Right lobe of liver (tissue), 6 donors: ENCODE data around the gene ENPP3. TPM values are rescaled to one million over a fixed set of nuclear protein-coding genes. Genes with fewer than 3 reads are reported as not detected.

ENCODE experiments used
- ATAC-seq, 4 donors: fragments of 200-7000 bp; cut with Tn5 transposase; one replicate each; pipeline ENCODE4 v1.9.1; 2020; ENCODE audit warnings: mild to moderate bottlenecking in 4 of 4, moderate library complexity in 4 of 4
- DNase-seq, 3 donors: peaks; one replicate each; pipeline ENCODE4 v3.0.0-alpha.2; 2020
- H3K27ac ChIP-seq, 3 donors: fragments of 200-600 bp; one replicate each; pipeline ENCODE4 v1.8.0; 2022
- H3K27me3 ChIP-seq, 2 donors: fragments of 200-600 bp; one replicate each; pipeline ENCODE4 v1.8.0; 2022
- H3K36me3 ChIP-seq, 4 donors: fragments of 200-600 bp; sonication (generic) in 1 of 4; one replicate each; pipeline versions ENCODE4 v1.5.1 to v1.8.0; 2017 to 2022; ENCODE audit warnings: control low read depth in 1 of 4
- H3K4me1 ChIP-seq, 4 donors: fragments of 200-600 bp; sonication (generic) in 1 of 4; one replicate each; pipeline versions ENCODE4 v1.5.1 to v1.8.0; 2017 to 2022; ENCODE audit warnings: control low read depth in 1 of 4
- H3K4me3 ChIP-seq, 3 donors: fragments of 200-600 bp; one replicate each; pipeline ENCODE4 v1.8.0; 2022
- H3K9me3 ChIP-seq, 4 donors: fragments of 200-600 bp; sonication (generic) in 1 of 4; one replicate each; pipeline versions ENCODE4 v1.5.1 to v1.8.0; 2017 to 2022; ENCODE audit warnings: control low read depth in 1 of 4
- POLR2A ChIP-seq: fragments of 450-650 bp; IDR thresholded peaks from one replicate; pipeline ENCODE4 v1.6.1; 2017; ENCODE audit warnings: antibody characterized with exemption, mild to moderate bottlenecking
- WGBS: methylation state at CpG from one replicate; pipeline ENCODE4 v1.1.6; 2018; ENCODE audit warnings: low coverage, low lambda C conversion rate; ENCODE audit not compliant: insufficient coverage; ENCODE audit errors: missing lambda C conversion rate; 5-methylcytosine and 5-hydroxymethylcytosine counted together
- intact Hi-C, 2 donors: fragments of 100-400 bp; cut with DNase I; formaldehyde crosslinking; loops; one replicate each; pipeline versions ENCODE4 v1.11.2 to v1.14.1; 2022
- total RNA-seq, 6 experiments: library from RNA; depleted of rRNA in 2 of 6; stranded (reverse); fragments of >200 nt in 2 of 6; fragmentation: NEBNext Ultra II Directional in 3 of 6; extraction: Animal tissue kit (Norgen Biotek cat#: 25700) in 3 of 6; gene quantifications; one replicate each; pipeline versions ENCODE4 v1.1.0 to v1.2.4, GENCODE V29; 2016 to 2023
- TF ChIP-seq, protein P1 (sequence below), 4 donors: fragments of 200-600 bp in 3 of 4; fragments of 450-650 bp in 1 of 4; IDR thresholded peaks; one replicate each; pipeline versions ENCODE4 v1.5.1 to v1.8.0; 2016 to 2022; ENCODE audit warnings: antibody characterized with exemption in 4 of 4, mild to moderate bottlenecking in 2 of 4
- donor health status: DM: no; HTN: yes; CAD: no.
- donor health status: DM: no; HTN: no; CAD: no.
- donor health status: DM: no; HTN: no; CAD: no.
- donor health status: DM: no; HTN: yes; CAD: no.
- donor health status: DM: no; HTN: yes; CAD: no.

ENPP3 gene
- total RNA-seq, 6 experiments from 2014 or later, result 0.63 to 2.7 (median 1.5) TPM

DNA sequence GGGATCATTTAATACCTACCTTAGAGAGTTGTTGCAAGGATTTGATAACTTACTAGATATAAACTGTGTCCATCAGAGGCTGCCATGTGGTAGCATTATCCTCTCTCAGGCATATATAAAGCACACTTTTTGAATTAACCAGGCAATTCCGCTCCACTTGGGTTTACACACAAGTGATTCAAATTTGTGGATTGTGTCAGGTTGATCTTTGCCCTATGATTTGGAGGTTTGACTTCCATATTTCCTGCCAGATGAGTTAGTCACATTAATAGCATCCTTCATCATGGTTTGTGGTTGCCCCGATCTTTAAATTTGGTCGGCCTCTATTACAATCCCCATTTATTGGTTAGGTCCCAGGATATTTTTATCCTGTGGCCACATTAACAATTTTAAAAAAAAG lies 118.5 kb downstream of the ENPP3 start:
- Histone ChIP-seq H3K36me3 (no peaks in the 10 kb centered on the region), H3K4me3 (no peak overlapping the region), H3K4me1 (no peaks in the 10 kb centered on the region), H3K27me3 (no peaks in the 10 kb centered on the region), H3K9me3 (no peaks in the 10 kb centered on the region), H3K27ac (no peak overlapping the region)
- no peak for DNase-seq
- intact Hi-C loops, result no loop called here
- no peak for ATAC-seq
- TF ChIP-seq, protein P1, sequence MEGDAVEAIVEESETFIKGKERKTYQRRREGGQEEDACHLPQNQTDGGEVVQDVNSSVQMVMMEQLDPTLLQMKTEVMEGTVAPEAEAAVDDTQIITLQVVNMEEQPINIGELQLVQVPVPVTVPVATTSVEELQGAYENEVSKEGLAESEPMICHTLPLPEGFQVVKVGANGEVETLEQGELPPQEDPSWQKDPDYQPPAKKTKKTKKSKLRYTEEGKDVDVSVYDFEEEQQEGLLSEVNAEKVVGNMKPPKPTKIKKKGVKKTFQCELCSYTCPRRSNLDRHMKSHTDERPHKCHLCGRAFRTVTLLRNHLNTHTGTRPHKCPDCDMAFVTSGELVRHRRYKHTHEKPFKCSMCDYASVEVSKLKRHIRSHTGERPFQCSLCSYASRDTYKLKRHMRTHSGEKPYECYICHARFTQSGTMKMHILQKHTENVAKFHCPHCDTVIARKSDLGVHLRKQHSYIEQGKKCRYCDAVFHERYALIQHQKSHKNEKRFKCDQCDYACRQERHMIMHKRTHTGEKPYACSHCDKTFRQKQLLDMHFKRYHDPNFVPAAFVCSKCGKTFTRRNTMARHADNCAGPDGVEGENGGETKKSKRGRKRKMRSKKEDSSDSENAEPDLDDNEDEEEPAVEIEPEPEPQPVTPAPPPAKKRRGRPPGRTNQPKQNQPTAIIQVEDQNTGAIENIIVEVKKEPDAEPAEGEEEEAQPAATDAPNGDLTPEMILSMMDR (IDR thresholded peaks at IDR 0.05), result no peak
- no peak for TF ChIP-seq POLR2A
- 71% methylated on average over 3 of the region's 3 CpGs for WGBS

DNA sequence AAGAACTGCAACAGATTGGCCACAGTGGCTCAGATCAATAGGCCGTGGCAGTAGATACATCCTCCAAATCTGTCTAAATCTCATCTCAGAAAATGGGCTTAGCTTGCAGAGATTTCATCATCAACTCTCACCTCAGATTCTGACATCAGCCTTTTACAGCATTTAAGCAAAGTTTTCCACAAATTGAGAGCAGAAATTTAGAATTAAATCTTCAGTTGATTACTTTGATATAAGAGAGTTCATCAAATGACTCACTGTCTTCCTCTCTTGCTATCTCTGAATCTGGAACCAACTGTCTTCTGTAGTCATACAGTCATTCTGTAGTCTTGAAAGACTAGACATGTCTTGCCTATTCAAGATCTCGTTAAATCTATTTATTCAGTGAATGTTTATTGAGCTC lies 118.9 kb downstream of the ENPP3 start:
- WGBS, result 64% methylated on average over 2 of the region's 2 CpGs
- H3K27ac ChIP-seq, result no peak overlapping the region
- no peaks in the 10 kb centered on the region for H3K4me1 ChIP-seq
- H3K4me3 ChIP-seq, result no peak overlapping the region
- no peaks in the 10 kb centered on the region for H3K9me3 ChIP-seq
- no peaks in the 10 kb centered on the region for H3K36me3 ChIP-seq
- DNase-seq (no peak), ATAC-seq (no peak)
- H3K27me3 ChIP-seq, result no peaks in the 10 kb centered on the region
- intact Hi-C loops, result no loop called here
- TF ChIP-seq, protein P1 (IDR thresholded peaks at IDR 0.05), result no peak
- no peak for TF ChIP-seq POLR2A

GRCh38 chr6:131758920-131759319 lies 121.8 kb downstream of the ENPP3 start:
- Histone ChIP-seq H3K27ac (no peak overlapping the region), H3K4me1 (no peaks in the 10 kb centered on the region), H3K4me3 (no peak overlapping the region), H3K9me3 (no peaks in the 10 kb centered on the region), H3K27me3 (no peaks in the 10 kb centered on the region), H3K36me3 (no peaks in the 10 kb centered on the region)
- no peak for DNase-seq
- intact Hi-C loops, result no loop called here
- WGBS, result 85% methylated on average over 4 of the region's 4 CpGs
- TF ChIP-seq, protein P1 (IDR thresholded peaks at IDR 0.05), result no peak
- no peak for TF ChIP-seq POLR2A
- no peak for ATAC-seq

GRCh38 chr6:131761060-131761761 lies 124.1 kb downstream of the ENPP3 start:
- intact Hi-C loops, result no loop called here
- TF ChIP-seq, protein P1 (IDR thresholded peaks at IDR 0.05), result no peak
- no peak for TF ChIP-seq POLR2A

More at GRCh38 chr6:131761060-131761761, 124.1 kb downstream of the ENPP3 start:
- no peak overlapping the region for H3K4me3 ChIP-seq
- H3K36me3 ChIP-seq, result no peaks in the 10 kb centered on the region
- DNase-seq, result no peak
- H3K4me1 ChIP-seq, result peaks cover 0 to 6% (median 0%) of the 10 kb centered on the region in 4 donors
- H3K27ac ChIP-seq, result no peak overlapping the region
- H3K9me3 ChIP-seq, result no peaks in the 10 kb centered on the region
- H3K27me3 ChIP-seq, result no peaks in the 10 kb centered on the region
- 83% methylated on average over 6 of the region's 6 CpGs for WGBS
- ATAC-seq, result no peak
